ENCODE results near the gene LYPD6B.

DNA sequence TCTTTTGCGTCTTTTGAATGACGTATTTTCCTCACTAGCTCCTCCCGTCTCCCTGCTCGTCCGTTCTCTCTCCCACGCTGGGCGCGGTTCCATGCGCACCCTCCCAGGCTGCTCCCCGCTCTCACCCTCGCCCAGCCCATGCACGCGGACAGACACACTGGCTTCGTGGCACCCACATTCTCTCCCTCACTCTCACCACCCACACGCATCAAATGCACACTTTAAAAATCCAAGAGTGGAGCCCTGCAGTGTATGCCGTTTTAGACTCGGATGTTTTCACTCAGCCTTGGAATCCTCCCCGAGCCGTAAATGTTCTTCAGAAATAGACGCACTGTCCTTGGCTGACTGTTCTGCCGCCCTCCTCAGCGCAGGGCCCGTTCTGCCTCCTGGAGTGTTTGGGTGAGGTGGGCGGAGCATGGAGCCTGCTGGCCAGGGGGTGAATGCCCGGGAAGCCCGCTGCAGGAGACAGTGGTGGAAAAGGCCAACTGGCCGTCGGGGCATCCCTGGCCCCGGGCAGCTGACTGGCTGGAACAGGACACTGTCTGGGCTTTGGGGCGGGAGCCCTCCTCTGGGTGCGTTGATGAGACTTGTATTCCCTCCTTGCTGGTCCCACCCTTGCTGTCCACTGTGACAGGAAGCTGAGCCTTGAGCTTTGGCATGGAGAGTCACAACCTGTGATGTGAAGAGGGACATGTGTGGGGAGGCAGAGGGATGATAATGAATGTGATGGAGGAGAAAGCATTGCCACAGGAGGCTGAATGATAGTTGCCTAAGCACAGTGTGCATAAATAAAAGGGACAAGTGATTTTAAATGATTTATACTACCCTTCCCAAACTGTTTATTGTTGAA is 35.4 kb upstream of the LYPD6B start:
- no peak for TF ChIP-seq EGR1 (IDR thresholded peaks at IDR 0.05)
- no peak for TF ChIP-seq TAF1 (IDR thresholded peaks at IDR 0.05; ENCODE audit: low read depth)
- TF ChIP-seq, protein P1, sequence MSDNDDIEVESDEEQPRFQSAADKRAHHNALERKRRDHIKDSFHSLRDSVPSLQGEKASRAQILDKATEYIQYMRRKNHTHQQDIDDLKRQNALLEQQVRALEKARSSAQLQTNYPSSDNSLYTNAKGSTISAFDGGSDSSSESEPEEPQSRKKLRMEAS (IDR thresholded peaks at IDR 0.05), result no peak
- TF ChIP-seq, protein P2, sequence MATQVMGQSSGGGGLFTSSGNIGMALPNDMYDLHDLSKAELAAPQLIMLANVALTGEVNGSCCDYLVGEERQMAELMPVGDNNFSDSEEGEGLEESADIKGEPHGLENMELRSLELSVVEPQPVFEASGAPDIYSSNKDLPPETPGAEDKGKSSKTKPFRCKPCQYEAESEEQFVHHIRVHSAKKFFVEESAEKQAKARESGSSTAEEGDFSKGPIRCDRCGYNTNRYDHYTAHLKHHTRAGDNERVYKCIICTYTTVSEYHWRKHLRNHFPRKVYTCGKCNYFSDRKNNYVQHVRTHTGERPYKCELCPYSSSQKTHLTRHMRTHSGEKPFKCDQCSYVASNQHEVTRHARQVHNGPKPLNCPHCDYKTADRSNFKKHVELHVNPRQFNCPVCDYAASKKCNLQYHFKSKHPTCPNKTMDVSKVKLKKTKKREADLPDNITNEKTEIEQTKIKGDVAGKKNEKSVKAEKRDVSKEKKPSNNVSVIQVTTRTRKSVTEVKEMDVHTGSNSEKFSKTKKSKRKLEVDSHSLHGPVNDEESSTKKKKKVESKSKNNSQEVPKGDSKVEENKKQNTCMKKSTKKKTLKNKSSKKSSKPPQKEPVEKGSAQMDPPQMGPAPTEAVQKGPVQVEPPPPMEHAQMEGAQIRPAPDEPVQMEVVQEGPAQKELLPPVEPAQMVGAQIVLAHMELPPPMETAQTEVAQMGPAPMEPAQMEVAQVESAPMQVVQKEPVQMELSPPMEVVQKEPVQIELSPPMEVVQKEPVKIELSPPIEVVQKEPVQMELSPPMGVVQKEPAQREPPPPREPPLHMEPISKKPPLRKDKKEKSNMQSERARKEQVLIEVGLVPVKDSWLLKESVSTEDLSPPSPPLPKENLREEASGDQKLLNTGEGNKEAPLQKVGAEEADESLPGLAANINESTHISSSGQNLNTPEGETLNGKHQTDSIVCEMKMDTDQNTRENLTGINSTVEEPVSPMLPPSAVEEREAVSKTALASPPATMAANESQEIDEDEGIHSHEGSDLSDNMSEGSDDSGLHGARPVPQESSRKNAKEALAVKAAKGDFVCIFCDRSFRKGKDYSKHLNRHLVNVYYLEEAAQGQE (IDR thresholded peaks at IDR 0.05; ENCODE audit: low read depth), result no peak
- TF ChIP-seq EP300 (IDR thresholded peaks at IDR 0.05; ENCODE audit: borderline replicate concordance), result no peak

All from Ishikawa (cell line).